ENCODE data around the gene STT3A. TPM values are rescaled to one million over a fixed set of nuclear protein-coding genes. Genes with fewer than 3 reads are reported as not detected.

Gene STT3A
- total and polyA plus RNA-seq, 10 of the 15 experiments (the other 5 are each of a cell fraction or from before 2014, with no cell fraction given) = 74.4 to 202 (median 118) TPM

DNA sequence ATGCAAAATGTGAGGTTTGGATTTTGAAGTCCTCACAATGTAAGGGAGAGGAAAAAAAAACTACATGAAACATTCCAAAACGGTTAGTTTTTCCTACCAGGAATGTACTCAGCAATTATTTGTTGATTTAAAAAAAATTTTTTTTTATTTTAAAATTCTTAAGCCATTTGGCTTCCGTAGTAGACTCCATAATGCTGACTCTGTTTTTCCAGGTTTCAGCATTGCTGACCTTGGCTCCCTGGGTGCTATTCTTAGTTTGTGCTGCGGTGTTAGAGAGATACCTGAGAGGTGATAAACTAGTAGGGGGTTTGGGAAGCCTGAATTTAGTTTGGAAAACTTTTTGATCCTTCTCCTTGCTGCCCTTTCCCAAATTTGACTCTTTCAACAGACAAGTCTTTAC is 10.6 kb downstream of the STT3A start (continued):
- TF ChIP-seq, protein P1, sequence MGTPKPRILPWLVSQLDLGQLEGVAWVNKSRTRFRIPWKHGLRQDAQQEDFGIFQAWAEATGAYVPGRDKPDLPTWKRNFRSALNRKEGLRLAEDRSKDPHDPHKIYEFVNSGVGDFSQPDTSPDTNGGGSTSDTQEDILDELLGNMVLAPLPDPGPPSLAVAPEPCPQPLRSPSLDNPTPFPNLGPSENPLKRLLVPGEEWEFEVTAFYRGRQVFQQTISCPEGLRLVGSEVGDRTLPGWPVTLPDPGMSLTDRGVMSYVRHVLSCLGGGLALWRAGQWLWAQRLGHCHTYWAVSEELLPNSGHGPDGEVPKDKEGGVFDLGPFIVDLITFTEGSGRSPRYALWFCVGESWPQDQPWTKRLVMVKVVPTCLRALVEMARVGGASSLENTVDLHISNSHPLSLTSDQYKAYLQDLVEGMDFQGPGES (IDR thresholded peaks at IDR 0.05) = no peak
- TF ChIP-seq RBBP5 (conservative IDR thresholded peaks at IDR 0.05) (no peak), SPI1 (IDR thresholded peaks at IDR 0.05; ENCODE audit: borderline replicate concordance, insufficient read depth, low read depth, low read length) (no peak), POLR2A (IDR thresholded peaks at IDR 0.05; ENCODE audit: low read depth, low read length) (no peak)
- TF ChIP-seq, protein P2, sequence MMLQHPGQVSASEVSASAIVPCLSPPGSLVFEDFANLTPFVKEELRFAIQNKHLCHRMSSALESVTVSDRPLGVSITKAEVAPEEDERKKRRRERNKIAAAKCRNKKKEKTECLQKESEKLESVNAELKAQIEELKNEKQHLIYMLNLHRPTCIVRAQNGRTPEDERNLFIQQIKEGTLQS (IDR thresholded peaks at IDR 0.05; ENCODE audit: borderline replicate concordance, extremely low read depth, low read depth, low read length) = no peak

DNA sequence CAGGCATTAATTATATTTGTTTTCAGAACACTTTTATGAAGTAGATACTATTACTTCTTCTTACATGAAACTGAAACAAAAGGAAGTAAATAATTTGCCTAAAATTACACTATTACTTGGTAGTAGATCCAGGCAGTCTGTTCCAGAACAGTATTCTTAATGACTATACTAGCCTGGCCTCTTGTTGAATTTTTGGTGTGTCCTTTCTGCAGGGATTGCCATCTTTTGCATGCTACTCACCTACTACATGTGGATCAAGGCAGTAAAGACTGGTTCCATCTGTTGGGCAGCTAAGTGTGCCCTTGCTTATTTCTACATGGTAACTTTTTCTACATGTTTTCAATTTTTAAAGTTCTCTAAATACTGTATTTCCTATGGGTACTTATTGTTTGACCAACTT is 12.8 kb downstream of the STT3A start:
- peaks cover 21 to 58% of the 10 kb centered on the region in 2 experiments for H3K36me3 ChIP-seq (ENCODE audit: control insufficient read depth in 2 of 2, insufficient read depth in 2 of 2, low read length in 1 of 2)
- H2AFZ ChIP-seq (ENCODE audit: control insufficient read depth, low read depth, low read length) = no peak overlapping the region
- intact Hi-C loops (cut with micrococcal nuclease; ENCODE audit: unreplicated experiment) (no loop called here), in situ Hi-C loops (cut with MboI) (no loop called here)
- H3K9me3 ChIP-seq (replicated peaks; ENCODE audit: control insufficient read depth, insufficient read depth, low read length) = no peaks in the 10 kb centered on the region
- CTCF ChIA-PET = no interaction called here
- SMC1A ChIA-PET (ENCODE audit: uncharacterized antibody, unreplicated experiment) = no interaction called here
- H3K4me1 ChIP-seq (ENCODE audit: control insufficient read depth, insufficient read depth, low read length) = no peaks in the 10 kb centered on the region
- H3K4me2 ChIP-seq (ENCODE audit: control insufficient read depth, insufficient read depth) = no peak overlapping the region
- ATAC-seq (no peak), DNase-seq (ENCODE audit: low read depth, low spot score) (no peak), FAIRE-seq (no peak)
- H3K79me2 ChIP-seq (ENCODE audit: control insufficient read depth, insufficient read depth, low read length) = no peaks in the 10 kb centered on the region; the same call in 1 of the 2 replicates
- no peaks in the 10 kb centered on the region for H4K20me1 ChIP-seq (ENCODE audit: control insufficient read depth, insufficient read depth)
- no peak for TF ChIP-seq NBN (IDR thresholded peaks at IDR 0.05)
- TF ChIP-seq NFYA (IDR thresholded peaks at IDR 0.05; ENCODE audit: borderline replicate concordance, low read depth, low read length) = no peak
- TF ChIP-seq, protein P3, sequence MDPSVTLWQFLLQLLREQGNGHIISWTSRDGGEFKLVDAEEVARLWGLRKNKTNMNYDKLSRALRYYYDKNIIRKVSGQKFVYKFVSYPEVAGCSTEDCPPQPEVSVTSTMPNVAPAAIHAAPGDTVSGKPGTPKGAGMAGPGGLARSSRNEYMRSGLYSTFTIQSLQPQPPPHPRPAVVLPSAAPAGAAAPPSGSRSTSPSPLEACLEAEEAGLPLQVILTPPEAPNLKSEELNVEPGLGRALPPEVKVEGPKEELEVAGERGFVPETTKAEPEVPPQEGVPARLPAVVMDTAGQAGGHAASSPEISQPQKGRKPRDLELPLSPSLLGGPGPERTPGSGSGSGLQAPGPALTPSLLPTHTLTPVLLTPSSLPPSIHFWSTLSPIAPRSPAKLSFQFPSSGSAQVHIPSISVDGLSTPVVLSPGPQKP (IDR thresholded peaks at IDR 0.05; ENCODE audit: low read depth, low read length) = no peak
- no peak for TF ChIP-seq POLR2AphosphoS5 (IDR thresholded peaks at IDR 0.05; ENCODE audit: low read length)
- TF ChIP-seq ZSCAN29 (IDR thresholded peaks at IDR 0.05) = no peak
- no peak for TF ChIP-seq SMARCA5 (IDR thresholded peaks at IDR 0.05)
- no peak for TF ChIP-seq CBX5 (IDR thresholded peaks at IDR 0.05; ENCODE audit: low read depth)
- TF ChIP-seq FOXM1 (IDR thresholded peaks at IDR 0.05; ENCODE audit: low read depth, low read length) = no peak
- TF ChIP-seq, protein P4, sequence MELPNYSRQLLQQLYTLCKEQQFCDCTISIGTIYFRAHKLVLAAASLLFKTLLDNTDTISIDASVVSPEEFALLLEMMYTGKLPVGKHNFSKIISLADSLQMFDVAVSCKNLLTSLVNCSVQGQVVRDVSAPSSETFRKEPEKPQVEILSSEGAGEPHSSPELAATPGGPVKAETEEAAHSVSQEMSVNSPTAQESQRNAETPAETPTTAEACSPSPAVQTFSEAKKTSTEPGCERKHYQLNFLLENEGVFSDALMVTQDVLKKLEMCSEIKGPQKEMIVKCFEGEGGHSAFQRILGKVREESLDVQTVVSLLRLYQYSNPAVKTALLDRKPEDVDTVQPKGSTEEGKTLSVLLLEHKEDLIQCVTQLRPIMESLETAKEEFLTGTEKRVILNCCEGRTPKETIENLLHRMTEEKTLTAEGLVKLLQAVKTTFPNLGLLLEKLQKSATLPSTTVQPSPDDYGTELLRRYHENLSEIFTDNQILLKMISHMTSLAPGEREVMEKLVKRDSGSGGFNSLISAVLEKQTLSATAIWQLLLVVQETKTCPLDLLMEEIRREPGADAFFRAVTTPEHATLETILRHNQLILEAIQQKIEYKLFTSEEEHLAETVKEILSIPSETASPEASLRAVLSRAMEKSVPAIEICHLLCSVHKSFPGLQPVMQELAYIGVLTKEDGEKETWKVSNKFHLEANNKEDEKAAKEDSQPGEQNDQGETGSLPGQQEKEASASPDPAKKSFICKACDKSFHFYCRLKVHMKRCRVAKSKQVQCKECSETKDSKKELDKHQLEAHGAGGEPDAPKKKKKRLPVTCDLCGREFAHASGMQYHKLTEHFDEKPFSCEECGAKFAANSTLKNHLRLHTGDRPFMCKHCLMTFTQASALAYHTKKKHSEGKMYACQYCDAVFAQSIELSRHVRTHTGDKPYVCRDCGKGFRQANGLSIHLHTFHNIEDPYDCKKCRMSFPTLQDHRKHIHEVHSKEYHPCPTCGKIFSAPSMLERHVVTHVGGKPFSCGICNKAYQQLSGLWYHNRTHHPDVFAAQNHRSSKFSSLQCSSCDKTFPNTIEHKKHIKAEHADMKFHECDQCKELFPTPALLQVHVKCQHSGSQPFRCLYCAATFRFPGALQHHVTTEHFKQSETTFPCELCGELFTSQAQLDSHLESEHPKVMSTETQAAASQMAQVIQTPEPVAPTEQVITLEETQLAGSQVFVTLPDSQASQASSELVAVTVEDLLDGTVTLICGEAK (IDR thresholded peaks at IDR 0.05; ENCODE audit: borderline replicate concordance) = no peak
- no peak for TF ChIP-seq RELA (IDR thresholded peaks at IDR 0.05; ENCODE audit: borderline replicate concordance, partially characterized antibody)
- no peak for TF ChIP-seq JUNB (IDR thresholded peaks at IDR 0.05)
- TF ChIP-seq ASH2L (IDR thresholded peaks at IDR 0.05; ENCODE audit: borderline replicate concordance, low read depth) = no peak
- TF ChIP-seq BMI1 (IDR thresholded peaks at IDR 0.05; ENCODE audit: borderline replicate concordance) = no peak
- no peak for TF ChIP-seq RCOR1 (conservative IDR thresholded peaks at IDR 0.05; ENCODE audit: low read depth, low read length)
- TF ChIP-seq RAD21 (IDR thresholded peaks at IDR 0.05; ENCODE audit: insufficient read depth, low read depth, low read length) = no peak
- RAD21 ChIA-PET (ENCODE audit: unreplicated experiment) = no interaction called here
- no peak overlapping the region for H3K9ac ChIP-seq (ENCODE audit: control insufficient read depth, insufficient read depth, low read length)
- H3K27ac ChIP-seq (ENCODE audit: control insufficient read depth, insufficient read depth) = no peak overlapping the region
- BruUV-seq (replicated peaks) = no TSS peak
- H3K27me3 ChIP-seq (replicated peaks in 1 of 2; ENCODE audit: control insufficient read depth in 2 of 2, insufficient read depth in 2 of 2, low read length in 1 of 2) = no peaks in the 10 kb centered on the region
- POLR2A ChIA-PET = no interaction called here
- H3K4me3 ChIP-seq = no peak overlapping the region

Data from GM12878 (cell line).